Liver (tissue), 9 donors: ENCODE results near the gene PGAM2. TPM values are rescaled to one million over a fixed set of nuclear protein-coding genes. Genes with fewer than 3 reads are reported as not detected.
"Not testable (repeated sequence)": the region's sequence is repeated elsewhere in the genome, so short reads cannot be mapped to it uniquely, and the experiment has no call there.

Experiments used
- DNase-seq: peaks from one replicate; pipeline ENCODE4 v3.0.0-alpha.2; 2017; ENCODE audit warnings: low spot score
- H3K27ac ChIP-seq, 2 donors: one replicate each; pipeline ENCODE4 v1.7.0; 2013; ENCODE audit warnings: inconsistent platforms in 2 of 2, low read length in 2 of 2, control low read depth in 1 of 2, low read depth in 1 of 2, mild to moderate bottlenecking in 1 of 2
- H3K27me3 ChIP-seq, 4 donors: one replicate each; pipeline versions ENCODE4 v1.6.1 to v1.7.0; 2013; ENCODE audit warnings: low read length in 3 of 4, inconsistent platforms in 1 of 4, mild to moderate bottlenecking in 1 of 4, moderate library complexity in 1 of 4; ENCODE audit not compliant: control insufficient read depth in 4 of 4, insufficient read depth in 4 of 4
- H3K36me3 ChIP-seq, 4 donors: one replicate each; pipeline versions ENCODE4 v1.6.1 to v1.7.0; 2013; ENCODE audit warnings: low read length in 3 of 4, mild to moderate bottlenecking in 3 of 4, low read depth in 1 of 4, moderate library complexity in 1 of 4; ENCODE audit not compliant: control insufficient read depth in 4 of 4, insufficient read depth in 3 of 4
- H3K4me1 ChIP-seq, 4 donors: one replicate each; pipeline versions ENCODE4 v1.6.1 to v1.7.0; 2013; ENCODE audit warnings: low read length in 3 of 4, mild to moderate bottlenecking in 3 of 4, moderate library complexity in 1 of 4; ENCODE audit not compliant: control insufficient read depth in 4 of 4, insufficient read depth in 4 of 4
- H3K4me3 ChIP-seq, 3 donors: one replicate each; pipeline versions ENCODE4 v1.6.1 to v1.7.0; 2013; ENCODE audit warnings: low read length in 3 of 3, control low read depth in 1 of 3, low read depth in 1 of 3, mild to moderate bottlenecking in 1 of 3
- H3K9ac ChIP-seq, 2 donors: one replicate each; pipeline ENCODE4 v1.7.0; 2013; ENCODE audit warnings: low read length in 2 of 2, mild to moderate bottlenecking in 2 of 2, moderate library complexity in 2 of 2, control low read depth in 1 of 2, low read depth in 1 of 2
- H3K9me3 ChIP-seq, 4 donors: one replicate each; pipeline versions ENCODE4 v1.6.1 to v1.7.0; 2013; ENCODE audit warnings: low read length in 3 of 4; ENCODE audit not compliant: control insufficient read depth in 4 of 4
- CTCF ChIP-seq: fragments of 150-350 bp; IDR thresholded peaks from 2 replicates; pipeline ENCODE4 v1.5.1; 2017; ENCODE audit warnings: improper control_type of control experiment, low read depth, low read length; ENCODE audit not compliant: missing input control
- FOXA1 ChIP-seq: IDR thresholded peaks from 2 replicates; pipeline ENCODE4 v1.6.1; 2016; ENCODE audit warnings: antibody characterized with exemption
- FOXA2 ChIP-seq: IDR thresholded peaks from 2 replicates; pipeline ENCODE4 v1.6.1; 2016; ENCODE audit warnings: antibody characterized with exemption
- GABPA ChIP-seq, 2 donors: IDR thresholded peaks in 1 of 2; conservative IDR thresholded peaks in 1 of 2; 2 replicates each; pipeline ENCODE4 v1.6.1; 2016; ENCODE audit warnings: antibody characterized with exemption in 2 of 2, mild to moderate bottlenecking in 1 of 2, moderate library complexity in 1 of 2
- HNF4A ChIP-seq, 2 donors: conservative IDR thresholded peaks; 2 replicates each; pipeline ENCODE4 v1.6.1; 2016; ENCODE audit warnings: antibody characterized with exemption in 2 of 2, mild to moderate bottlenecking in 2 of 2
- NR2F2 ChIP-seq: IDR thresholded peaks from 2 replicates; pipeline ENCODE4 v1.6.1; 2016; ENCODE audit warnings: antibody characterized with exemption
- RAD21 ChIP-seq, 2 donors: IDR thresholded peaks; 2 replicates each; pipeline ENCODE4 v1.6.1; 2016; ENCODE audit warnings: antibody characterized with exemption in 2 of 2, mild to moderate bottlenecking in 2 of 2
- RXRA ChIP-seq, 2 donors: IDR thresholded peaks; 2 replicates each; pipeline ENCODE4 v1.6.1; 2017 to 2018; ENCODE audit warnings: antibody characterized with exemption in 2 of 2, mild to moderate bottlenecking in 1 of 2
- SP1 ChIP-seq: IDR thresholded peaks from 2 replicates; pipeline ENCODE4 v1.6.1; 2018; ENCODE audit warnings: antibody characterized with exemption, mild to moderate bottlenecking
- WGBS: extraction: QIAGEN DNeasy Blood & Tissue Kit; methylation state at CpG from one replicate; pipeline ENCODE4 v1.1.7; 2013; 5-methylcytosine and 5-hydroxymethylcytosine counted together
- polyA plus RNA-seq, 2 donors: library from polyadenylated mRNA; stranded (reverse) in 1 of 2; unstranded in 1 of 2; fragments of 200-250 nt in 1 of 2; fragments of >200 nt in 1 of 2; fragmentation: Nextera tagmentation in 1 of 2; extraction: Ambion mirVana in 1 of 2; gene quantifications; one replicate each; pipeline versions ENCODE4 v1.2.1 to v1.2.3, GENCODE V29; 2013 to 2015
- total RNA-seq, 2 donors: library from RNA; depleted of rRNA; stranded (reverse); fragments of >200 nt; gene quantifications; one replicate each; pipeline ENCODE4 v1.2.3, GENCODE V29; 2014
- donor health status: healthy.
- donor health status: healthy.
- donor health status: healthy.
- donor health status: healthy.
- donor health status: healthy.

PGAM2 gene
- total and polyA plus RNA-seq, 4 donors: 0.13 to 2.3 (median 0.49) TPM

GRCh38 chr7:44042221-44042620, 23.1 kb downstream of the PGAM2 start (continued):
- TF ChIP-seq RAD21 (IDR thresholded peaks at IDR 0.05): no peak

GRCh38 chr7:44040493-44040891, 24.9 kb downstream of the PGAM2 start:
- WGBS: 7% methylated on average over 46 of the region's 46 CpGs
- not testable (repeated sequence) for H3K27ac ChIP-seq, DNase-seq, H3K9me3 ChIP-seq, H3K27me3 ChIP-seq, H3K9ac ChIP-seq, H3K36me3 ChIP-seq
- peaks cover 5 to 16% (median 13%) of the 10 kb centered on the region in 4 donors for H3K4me1 ChIP-seq
- peak overlapping the region in 1 of 3 donors; percentile 23 for H3K4me3 ChIP-seq
- TF ChIP-seq CTCF: peak; percentile 3

GRCh38 chr7:44039800-44040492, 25.4 kb downstream of the PGAM2 start:
- WGBS: 44% methylated on average over 19 of the region's 40 CpGs
- H3K27ac ChIP-seq: not testable (repeated sequence)
- peak overlapping the region in 1 of 3 donors; percentile 23 for H3K4me3 ChIP-seq

GRCh38 chr7:44038961-44039558, 26.3 kb downstream of the PGAM2 start:
- H3K9ac ChIP-seq, H3K36me3 ChIP-seq, H3K9me3 ChIP-seq, H3K4me1 ChIP-seq, H3K27me3 ChIP-seq: not testable (repeated sequence)
- TF ChIP-seq SP1 (peak; percentile 60), HNF4A (conservative IDR thresholded peaks at IDR 0.05) (peak; percentile 28 to 36), FOXA1 (peak; percentile 90), NR2F2 (peak; percentile 43), RXRA (IDR thresholded peaks at IDR 0.05) (peak; percentile 55 to 70), FOXA2 (peak; percentile 93), GABPA (IDR thresholded peaks at IDR 0.05 in 1 of 2, conservative IDR thresholded peaks at IDR 0.05 in 1 of 2) (peak in 1 of 2 donors; percentile 62)
- DNase-seq: peak; percentile 91
- Histone ChIP-seq H3K27ac (peak overlapping the region; percentile 61 to 75), H3K4me3 (peak overlapping the region in 1 of 3 donors; percentile 7)
- WGBS: 4% methylated on average over 21 of the region's 26 CpGs

More at GRCh38 chr7:44039800-44040492, 25.4 kb downstream of the PGAM2 start:
- H3K36me3 ChIP-seq, H3K9me3 ChIP-seq, H3K9ac ChIP-seq, DNase-seq, H3K27me3 ChIP-seq: not testable (repeated sequence)
- H3K4me1 ChIP-seq: peaks cover 4 to 11% (median 8%) of the 10 kb centered on the region in 4 donors

DNA sequence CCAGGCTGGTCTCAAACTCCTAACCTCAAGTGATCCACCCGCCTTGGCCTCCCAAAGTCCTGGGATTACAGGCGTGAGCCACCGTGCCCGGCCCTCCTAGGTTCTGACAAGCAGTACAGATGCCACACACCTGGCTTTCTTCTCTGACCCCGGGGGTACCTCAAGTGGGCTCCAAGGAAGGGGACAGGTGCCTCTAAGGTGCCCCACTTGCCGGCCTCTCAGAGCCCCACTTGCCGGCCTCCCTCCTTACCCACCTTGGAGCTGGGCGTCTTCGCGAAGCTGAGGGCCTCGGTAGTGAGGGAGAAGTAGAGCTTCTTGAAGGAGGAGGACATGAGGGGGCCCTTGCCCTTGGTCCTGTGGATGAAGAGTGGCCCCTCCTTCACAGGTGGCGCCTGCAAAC, 26.8 kb downstream of the PGAM2 start:
- not testable (repeated sequence) for H3K36me3 ChIP-seq, H3K9me3 ChIP-seq, H3K27ac ChIP-seq, H3K4me3 ChIP-seq, H3K9ac ChIP-seq, DNase-seq, H3K4me1 ChIP-seq, H3K27me3 ChIP-seq
- 56% methylated on average over 7 of the region's 12 CpGs for WGBS

DNA sequence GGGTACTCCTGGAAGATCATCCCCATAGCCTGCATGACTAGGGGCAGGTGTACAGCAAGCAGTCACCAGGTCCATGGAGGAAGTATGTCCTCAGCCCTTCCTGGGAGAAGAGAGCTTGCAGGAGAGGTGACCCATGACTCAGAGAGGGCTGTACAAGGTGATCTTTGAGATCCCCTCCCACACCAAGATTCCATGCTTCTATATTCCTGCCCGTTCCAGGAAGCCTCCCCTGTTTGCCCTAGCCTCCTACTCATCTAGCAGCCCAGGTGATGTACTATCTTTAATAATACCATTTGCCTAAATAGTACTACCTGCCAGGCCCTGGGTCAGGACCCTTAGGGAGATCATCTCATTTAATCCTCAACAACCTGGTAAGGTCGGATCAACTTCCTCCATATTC, 27.4 kb downstream of the PGAM2 start:
- H3K4me3 ChIP-seq, H3K27me3 ChIP-seq, H3K9ac ChIP-seq, H3K27ac ChIP-seq, H3K4me1 ChIP-seq, H3K36me3 ChIP-seq, H3K9me3 ChIP-seq, DNase-seq: not testable (repeated sequence)
- 88% methylated on average over 2 of the region's 2 CpGs for WGBS

- DNase-seq, H3K4me1 ChIP-seq, H3K4me3 ChIP-seq, H3K27ac ChIP-seq, H3K36me3 ChIP-seq, H3K9ac ChIP-seq, H3K27me3 ChIP-seq, H3K9me3 ChIP-seq: not testable (repeated sequence)
- WGBS: 79% methylated on average over 10 of the region's 10 CpGs
Observed at GRCh38 chr7:44036364-44036763, 29.0 kb downstream of the PGAM2 start.
